ENCODE results near the gene SLC9A3.
"Not testable (repeated sequence)": the region's sequence is repeated elsewhere in the genome, so short reads cannot be mapped to it uniquely, and the experiment has no call there.

The SLC9A3 gene

GRCh38 chr5:565782-566440 is 41.7 kb upstream of the SLC9A3 start:
- peaks cover 0 to 8% of the 10 kb centered on the region in 2 donors for H3K9me3 Mint-ChIP-seq
- ATAC-seq (replicated peaks) (no peak), DNase-seq (no peak)
- no peak overlapping the region for H3K27ac Mint-ChIP-seq
- H3K4me3 Mint-ChIP-seq: no peak overlapping the region
- H3K36me3 Mint-ChIP-seq: no peaks in the 10 kb centered on the region
- peaks cover 8 to 10% of the 10 kb centered on the region in 2 donors for H3K4me1 Mint-ChIP-seq
- peaks cover 24 to 56% of the 10 kb centered on the region in 2 donors for H3K27me3 Mint-ChIP-seq

GRCh38 chr5:561408-561807 is 37.2 kb upstream of the SLC9A3 start:
- Mint-ChIP-seq H3K4me3 (no peak overlapping the region), H3K36me3 (peaks cover 0 to 4% of the 10 kb centered on the region in 2 donors), H3K27me3 (peaks cover 29 to 50% of the 10 kb centered on the region in 2 donors), H3K4me1 (peaks cover 16 to 18% of the 10 kb centered on the region in 2 donors), H3K27ac (no peak overlapping the region), H3K9me3 (peaks cover 0 to 4% of the 10 kb centered on the region in 2 donors)
- ATAC-seq (replicated peaks) (no peak), DNase-seq (no peak)

GRCh38 chr5:560792-561166 is 36.5 kb upstream of the SLC9A3 start:
- peaks cover 0 to 4% of the 10 kb centered on the region in 2 donors for H3K36me3 Mint-ChIP-seq
- ATAC-seq (replicated peaks): no peak
- H3K27ac Mint-ChIP-seq: no peak overlapping the region
- H3K4me1 Mint-ChIP-seq: peaks cover 17 to 19% of the 10 kb centered on the region in 2 donors
- H3K4me3 Mint-ChIP-seq: no peak overlapping the region
- peaks cover 31 to 50% of the 10 kb centered on the region in 2 donors for H3K27me3 Mint-ChIP-seq
- no peaks in the 10 kb centered on the region for H3K9me3 Mint-ChIP-seq
- no peak for DNase-seq

- ATAC-seq (replicated peaks) (no peak), DNase-seq (no peak)
- peaks cover 3 to 4% of the 10 kb centered on the region in 2 donors for H3K36me3 Mint-ChIP-seq
- peaks cover 17 to 25% of the 10 kb centered on the region in 2 donors for H3K4me1 Mint-ChIP-seq
- no peak overlapping the region for H3K4me3 Mint-ChIP-seq
- peaks cover 0 to 2% of the 10 kb centered on the region in 2 donors for H3K9me3 Mint-ChIP-seq
- no peak overlapping the region for H3K27ac Mint-ChIP-seq
- peaks cover 36 to 58% of the 10 kb centered on the region in 2 donors for H3K27me3 Mint-ChIP-seq
Observed at GRCh38 chr5:558871-559503, 34.7 kb upstream of the SLC9A3 start.

GRCh38 chr5:558326-558725 is 34.1 kb upstream of the SLC9A3 start:
- Mint-ChIP-seq H3K27me3 (peaks cover 36 to 63% of the 10 kb centered on the region in 2 donors), H3K27ac (peak overlapping the region; percentile 14), H3K4me1 (peaks cover 17 to 25% of the 10 kb centered on the region in 2 donors), H3K4me3 (no peak overlapping the region), H3K36me3 (peaks cover 3 to 4% of the 10 kb centered on the region in 2 donors), H3K9me3 (peaks cover 0 to 5% of the 10 kb centered on the region in 2 donors)
- ATAC-seq (replicated peaks) (no peak), DNase-seq (no peak)

GRCh38 chr5:557917-558316 is 33.7 kb upstream of the SLC9A3 start:
- H3K4me3 Mint-ChIP-seq: peak overlapping the region in 1 of 2 donors; percentile 39
- not testable (repeated sequence) for DNase-seq; H3K9me3 Mint-ChIP-seq; ATAC-seq (replicated peaks); H3K36me3 Mint-ChIP-seq
- H3K4me1 Mint-ChIP-seq: peaks cover 17 to 25% of the 10 kb centered on the region in 2 donors
- H3K27me3 Mint-ChIP-seq: peaks cover 36 to 63% of the 10 kb centered on the region in 2 donors
- H3K27ac Mint-ChIP-seq: peak overlapping the region; percentile 85

GRCh38 chr5:556909-557441 is 32.7 kb upstream of the SLC9A3 start:
- Mint-ChIP-seq H3K4me1 (peaks cover 17 to 25% of the 10 kb centered on the region in 2 donors), H3K36me3 (peaks cover 3 to 4% of the 10 kb centered on the region in 2 donors), H3K4me3 (peak overlapping the region in 1 of 2 donors; percentile 4), H3K9me3 (peaks cover 0 to 5% of the 10 kb centered on the region in 2 donors), H3K27me3 (peaks cover 36 to 64% of the 10 kb centered on the region in 2 donors), H3K27ac (peak overlapping the region; percentile 85)
- ATAC-seq (replicated peaks): peak; percentile 80 to 82
- DNase-seq: no peak

GRCh38 chr5:555058-555623 is 30.9 kb upstream of the SLC9A3 start:
- H3K36me3 Mint-ChIP-seq: peaks cover 3 to 4% of the 10 kb centered on the region in 2 donors
- peaks cover 32 to 68% of the 10 kb centered on the region in 2 donors for H3K27me3 Mint-ChIP-seq
- DNase-seq (no peak), ATAC-seq (replicated peaks) (peak in 1 of 2 donors; percentile 19)
- peaks cover 17 to 25% of the 10 kb centered on the region in 2 donors for H3K4me1 Mint-ChIP-seq
- H3K4me3 Mint-ChIP-seq: no peak overlapping the region
- peaks cover 0 to 6% of the 10 kb centered on the region in 2 donors for H3K9me3 Mint-ChIP-seq
- H3K27ac Mint-ChIP-seq: no peak overlapping the region

- no peak for ATAC-seq (replicated peaks)
Observed at GRCh38 chr5:554284-554988, 30.2 kb upstream of the SLC9A3 start.

GRCh38 chr5:553874-554273 is 29.6 kb upstream of the SLC9A3 start:
- Mint-ChIP-seq H3K36me3 (peaks cover 4 to 5% of the 10 kb centered on the region in 2 donors), H3K27me3 (peaks cover 35 to 67% of the 10 kb centered on the region in 2 donors), H3K4me1 (peaks cover 17 to 29% of the 10 kb centered on the region in 2 donors), H3K27ac (peak overlapping the region; percentile 62), H3K9me3 (peaks cover 0 to 11% of the 10 kb centered on the region in 2 donors), H3K4me3 (no peak overlapping the region)
- DNase-seq (no peak), ATAC-seq (replicated peaks) (no peak)

More at GRCh38 chr5:554284-554988, 30.2 kb upstream of the SLC9A3 start:
- no peak overlapping the region for H3K4me3 Mint-ChIP-seq
- H3K9me3 Mint-ChIP-seq: peaks cover 0 to 9% of the 10 kb centered on the region in 2 donors
- H3K27me3 Mint-ChIP-seq: peaks cover 35 to 67% of the 10 kb centered on the region in 2 donors
- peaks cover 17 to 25% of the 10 kb centered on the region in 2 donors for H3K4me1 Mint-ChIP-seq
- H3K27ac Mint-ChIP-seq: peak overlapping the region; percentile 62
- no peak for DNase-seq
- peaks cover 4 to 5% of the 10 kb centered on the region in 2 donors for H3K36me3 Mint-ChIP-seq

- Mint-ChIP-seq H3K27ac (no peak overlapping the region), H3K4me1 (peaks cover 5 to 22% of the 10 kb centered on the region in 2 donors), H3K36me3 (peaks cover 0 to 5% of the 10 kb centered on the region in 2 donors), H3K9me3 (peaks cover 0 to 11% of the 10 kb centered on the region in 2 donors), H3K27me3 (peaks cover 32 to 69% of the 10 kb centered on the region in 2 donors), H3K4me3 (no peak overlapping the region)
- ATAC-seq (replicated peaks) (no peak), DNase-seq (no peak)
Observed at GRCh38 chr5:551406-551805, 27.2 kb upstream of the SLC9A3 start.

GRCh38 chr5:549229-549628 is 25.0 kb upstream of the SLC9A3 start:
- no peak for DNase-seq
- Mint-ChIP-seq H3K9me3 (peaks cover 0 to 12% of the 10 kb centered on the region in 2 donors), H3K27me3 (peaks cover 29 to 66% of the 10 kb centered on the region in 2 donors), H3K4me3 (no peak overlapping the region), H3K4me1 (peaks cover 7 to 36% of the 10 kb centered on the region in 2 donors), H3K27ac (no peak overlapping the region), H3K36me3 (peaks cover 0 to 5% of the 10 kb centered on the region in 2 donors)
- ATAC-seq (replicated peaks): no peak

GRCh38 chr5:548256-548655 is 24.0 kb upstream of the SLC9A3 start:
- Mint-ChIP-seq H3K9me3 (peaks cover 0 to 7% of the 10 kb centered on the region in 2 donors), H3K4me1 (peaks cover 16 to 46% of the 10 kb centered on the region in 2 donors), H3K27me3 (peaks cover 29 to 58% of the 10 kb centered on the region in 2 donors), H3K27ac (no peak overlapping the region), H3K4me3 (no peak overlapping the region), H3K36me3 (peaks cover 0 to 3% of the 10 kb centered on the region in 2 donors)
- DNase-seq: no peak
- peak; percentile 30 to 33 for ATAC-seq (replicated peaks)
